Suprapubic skin (tissue), 4 donors: Measurements from ENCODE around the gene C2orf92. TPM values are rescaled to one million over a fixed set of nuclear protein-coding genes. Genes with fewer than 3 reads are reported as not detected.

Experiments used
- DNase-seq, 2 donors: peaks; one replicate each; pipeline ENCODE4 v3.0.0-alpha.2; 2019; ENCODE audit warnings: low spot score in 2 of 2
- H3K27ac ChIP-seq: fragments of 200-600 bp; sonication (generic); one replicate; pipeline ENCODE4 v1.5.1; 2019
- H3K27me3 ChIP-seq: fragments of 200-600 bp; sonication (generic); one replicate; pipeline ENCODE4 v1.5.1; 2019
- H3K36me3 ChIP-seq: fragments of 200-600 bp; sonication (generic); one replicate; pipeline ENCODE4 v1.5.1; 2019
- H3K4me1 ChIP-seq: fragments of 200-600 bp; sonication (generic); one replicate; pipeline ENCODE4 v1.5.1; 2019
- H3K4me3 ChIP-seq: fragments of 200-600 bp; sonication (generic); one replicate; pipeline ENCODE4 v1.5.1; 2019; ENCODE audit warnings: mild to moderate bottlenecking
- H3K9me3 ChIP-seq: fragments of 200-600 bp; sonication (generic); one replicate; pipeline ENCODE4 v1.5.1; 2019
- CTCF ChIP-seq, 2 donors: fragments of 200-600 bp in 1 of 2; fragments of 450-650 bp in 1 of 2; sonication (generic) in 1 of 2; IDR thresholded peaks; one replicate each; pipeline ENCODE4 v1.5.1; 2016 to 2019; ENCODE audit warnings: antibody characterized with exemption in 2 of 2, mild to moderate bottlenecking in 1 of 2, moderate library complexity in 1 of 2
- EP300 ChIP-seq: sonication (generic); formaldehyde crosslinking; IDR thresholded peaks from one replicate; pipeline ENCODE4 v1.6.1; 2017; ENCODE audit warnings: antibody characterized with exemption
- POLR2A ChIP-seq, 2 donors: fragments of 450-650 bp; IDR thresholded peaks; one replicate each; pipeline ENCODE4 v1.6.1; 2017; ENCODE audit warnings: antibody characterized with exemption in 2 of 2, mild to moderate bottlenecking in 2 of 2, moderate library complexity in 2 of 2
- POLR2AphosphoS5 ChIP-seq, 3 donors: sonication (generic); formaldehyde crosslinking; IDR thresholded peaks; one replicate each; pipeline ENCODE4 v1.6.1; 2017; ENCODE audit warnings: antibody characterized with exemption in 3 of 3
- WGBS: methylation state at CpG from one replicate; pipeline ENCODE4 v1.1.5; 2018; 5-methylcytosine and 5-hydroxymethylcytosine counted together
- total RNA-seq, 4 donors: library from RNA; depleted of rRNA; stranded (reverse); fragments of >200 nt; gene quantifications; one replicate each; pipeline ENCODE4 v1.1.0, GENCODE V29; 2016

The C2orf92 gene
- total RNA-seq, 4 donors from 2014 or later, result 4.5 to 45.7 (median 14.7) TPM

- no peaks in the 10 kb centered on the region for H3K36me3 ChIP-seq
- H3K4me3 ChIP-seq, result no peak overlapping the region
- no peak overlapping the region for H3K27ac ChIP-seq
- peak in 1 of 2 donors; percentile 54 for DNase-seq
- no peaks in the 10 kb centered on the region for H3K9me3 ChIP-seq
- 75% methylated on average over 4 of the region's 4 CpGs for WGBS
- no peaks in the 10 kb centered on the region for H3K27me3 ChIP-seq
- TF ChIP-seq CTCF (IDR thresholded peaks at IDR 0.05) (no peak), EP300 (no peak), POLR2AphosphoS5 (IDR thresholded peaks at IDR 0.05) (no peak), POLR2A (IDR thresholded peaks at IDR 0.05) (no peak)
- peaks cover 8% of the 10 kb centered on the region for H3K4me1 ChIP-seq
These were observed 72.9 kb downstream of the C2orf92 start for GRCh38 chr2:97742381-97742847.

GRCh38 chr2:97743913-97744312, 74.4 kb downstream of the C2orf92 start:
- TF ChIP-seq CTCF (IDR thresholded peaks at IDR 0.05) (no peak), POLR2A (IDR thresholded peaks at IDR 0.05) (no peak), EP300 (no peak), POLR2AphosphoS5 (IDR thresholded peaks at IDR 0.05) (no peak)
- peak in 1 of 2 donors; percentile 55 for DNase-seq
- WGBS, result 98% methylated on average over 6 of the region's 6 CpGs

GRCh38 chr2:97745474-97746174, 76.1 kb downstream of the C2orf92 start:
- Histone ChIP-seq H3K9me3 (no peaks in the 10 kb centered on the region), H3K27ac (no peak overlapping the region), H3K27me3 (no peaks in the 10 kb centered on the region), H3K36me3 (peaks cover 7% of the 10 kb centered on the region), H3K4me3 (no peak overlapping the region), H3K4me1 (peaks cover 6% of the 10 kb centered on the region)
- DNase-seq, result peak in 1 of 2 donors; percentile 11
- 52% methylated on average over 10 of the region's 10 CpGs for WGBS
- no peak for TF ChIP-seq CTCF (IDR thresholded peaks at IDR 0.05)
- no peak for TF ChIP-seq EP300
- TF ChIP-seq POLR2A (IDR thresholded peaks at IDR 0.05), result no peak
- no peak for TF ChIP-seq POLR2AphosphoS5 (IDR thresholded peaks at IDR 0.05)

More at GRCh38 chr2:97743913-97744312, 74.4 kb downstream of the C2orf92 start:
- Histone ChIP-seq H3K4me1 (peaks cover 8% of the 10 kb centered on the region), H3K36me3 (no peaks in the 10 kb centered on the region), H3K27ac (no peak overlapping the region), H3K9me3 (no peaks in the 10 kb centered on the region), H3K27me3 (no peaks in the 10 kb centered on the region), H3K4me3 (no peak overlapping the region)

- H3K4me1 ChIP-seq, result peaks cover 1% of the 10 kb centered on the region
- H3K4me3 ChIP-seq, result no peak overlapping the region
- TF ChIP-seq POLR2A (IDR thresholded peaks at IDR 0.05) (no peak), POLR2AphosphoS5 (IDR thresholded peaks at IDR 0.05) (no peak), CTCF (IDR thresholded peaks at IDR 0.05) (no peak), EP300 (no peak)
- H3K27ac ChIP-seq, result no peak overlapping the region
- H3K27me3 ChIP-seq, result no peaks in the 10 kb centered on the region
- no peaks in the 10 kb centered on the region for H3K9me3 ChIP-seq
- DNase-seq, result peak in 1 of 2 donors; percentile 13
- WGBS, result 74% methylated on average over 3 of the region's 3 CpGs
- peaks cover 21% of the 10 kb centered on the region for H3K36me3 ChIP-seq
These were observed 77.8 kb downstream of the C2orf92 start for GRCh38 chr2:97747285-97747684.

DNA sequence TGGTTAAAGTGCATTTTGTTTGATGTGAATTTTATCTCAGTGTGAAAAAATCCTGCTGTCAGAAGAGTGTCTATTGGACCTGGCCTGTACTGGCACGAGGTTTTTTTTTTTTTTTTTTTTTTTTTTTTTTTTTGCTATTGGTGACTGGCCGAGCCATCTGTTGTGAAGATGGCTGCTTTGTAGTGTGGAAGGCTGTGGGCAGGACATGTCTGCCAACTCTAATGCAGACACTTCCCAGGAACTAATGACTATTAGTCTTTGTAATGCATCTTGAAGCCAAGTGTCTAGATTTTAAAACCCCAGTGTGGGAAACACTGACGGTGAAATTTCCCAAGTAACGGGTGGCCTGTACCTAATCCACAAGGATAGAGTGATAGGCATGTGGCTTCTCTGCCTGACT, 78.2 kb downstream of the C2orf92 start:
- WGBS, result 67% methylated on average over 4 of the region's 4 CpGs
- H3K27ac ChIP-seq, result no peak overlapping the region
- no peak overlapping the region for H3K4me3 ChIP-seq
- H3K27me3 ChIP-seq, result no peaks in the 10 kb centered on the region
- H3K36me3 ChIP-seq, result peaks cover 21% of the 10 kb centered on the region
- H3K9me3 ChIP-seq, result no peaks in the 10 kb centered on the region
- H3K4me1 ChIP-seq, result peaks cover 2% of the 10 kb centered on the region
- TF ChIP-seq POLR2AphosphoS5 (IDR thresholded peaks at IDR 0.05), result no peak
- TF ChIP-seq CTCF (IDR thresholded peaks at IDR 0.05), result no peak
- TF ChIP-seq POLR2A (IDR thresholded peaks at IDR 0.05), result no peak
- TF ChIP-seq EP300, result no peak
- DNase-seq, result peak in 1 of 2 donors; percentile 4
